Right hindlimb (tissue), 1 donor: ENCODE data around the gene PPIL3.
"Not testable (repeated sequence)": the region's sequence is repeated elsewhere in the genome, so short reads cannot be mapped to it uniquely, and the experiment has no call there.

Experiments used
- DNase-seq: peaks from one replicate; pipeline ENCODE4 v3.0.0-alpha.2; 2018

The PPIL3 gene

DNA sequence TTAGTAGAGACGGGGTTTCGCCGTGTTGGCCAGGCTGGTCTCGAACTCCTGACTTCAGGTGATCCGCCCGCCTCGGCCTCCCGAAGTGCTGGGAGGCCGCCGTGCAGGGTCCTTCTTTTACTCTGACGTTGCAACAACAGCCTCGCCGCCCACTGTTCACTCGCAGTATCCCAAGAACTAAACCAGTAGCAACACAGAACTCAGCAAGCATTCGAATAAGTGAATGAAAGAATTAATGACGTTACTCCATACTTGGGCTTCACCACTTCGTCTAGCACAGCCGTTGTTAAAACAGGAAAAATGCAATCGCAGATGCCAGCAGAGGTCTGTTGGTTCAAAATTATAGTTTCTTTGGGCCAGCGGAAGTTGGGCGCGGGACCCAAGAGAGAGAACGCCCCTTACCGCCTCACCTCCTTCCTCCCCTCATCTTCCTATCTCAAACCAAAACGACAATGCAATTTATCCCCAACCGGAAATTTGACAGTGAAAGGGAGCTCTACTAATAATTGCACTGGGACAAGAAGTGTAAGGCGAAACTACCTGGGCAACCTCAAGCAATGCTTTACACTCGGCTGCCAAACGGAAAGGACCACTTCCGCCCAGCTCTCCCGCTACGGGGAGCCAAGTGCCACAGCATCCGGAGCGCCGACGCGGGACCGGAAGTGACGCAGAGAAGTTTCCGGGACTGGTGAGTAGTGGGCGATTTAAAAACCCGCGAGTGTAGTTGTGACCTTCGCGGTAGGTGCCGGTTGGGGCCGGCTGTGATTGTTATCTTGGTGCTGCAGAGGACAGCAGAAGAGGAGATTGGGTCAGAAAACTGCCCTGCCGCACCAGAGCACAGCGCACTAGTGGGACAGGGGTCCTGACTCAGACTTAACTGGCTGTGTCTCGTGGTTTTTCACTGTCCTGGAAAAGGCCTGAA, at the start of gene PPIL3, which contains the start of gene NIF3L1:
PPIL3 (minus strand) TSS at position 374 of the 922 bp plus-strand sequence. CDS start 1,462 bp downstream, outside the sequence.
NIF3L1 (plus strand) TSS at position 668 of the 922 bp plus-strand sequence. CDS start 2,573 bp downstream, outside the sequence.
- DNase-seq = peak; percentile 97

DNA sequence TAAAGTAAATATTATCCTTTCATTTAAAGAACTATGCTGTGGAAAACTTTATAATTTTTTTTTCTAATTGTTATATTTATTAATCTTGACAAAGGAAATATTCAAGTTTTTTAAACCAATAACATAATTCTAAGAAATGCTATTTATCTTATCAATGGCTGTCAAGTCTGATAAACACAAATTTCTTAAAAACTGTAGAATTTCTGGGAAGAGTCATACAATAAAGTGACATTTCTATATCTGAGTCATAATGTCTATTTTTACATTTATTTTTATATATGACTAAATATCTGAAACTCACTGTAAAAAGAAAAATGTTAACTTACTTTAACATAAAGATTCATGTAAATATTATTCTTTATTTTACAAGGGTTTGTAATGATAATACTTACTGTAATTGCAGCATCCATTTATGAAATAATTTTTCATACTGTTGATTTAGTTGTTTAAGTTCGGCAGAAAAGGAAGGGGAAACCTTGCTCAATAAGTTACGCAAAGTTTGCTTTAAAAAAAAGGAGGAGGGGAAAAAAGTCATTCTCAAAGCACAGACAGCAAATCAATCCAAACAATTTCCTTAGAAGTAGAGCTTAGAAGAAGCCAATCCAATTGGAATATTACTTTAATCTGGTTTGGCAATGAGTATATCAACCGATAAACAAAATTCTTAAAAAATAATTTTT, 42.2 kb upstream of the PPIL3 start:
- DNase-seq = no peak

DNA sequence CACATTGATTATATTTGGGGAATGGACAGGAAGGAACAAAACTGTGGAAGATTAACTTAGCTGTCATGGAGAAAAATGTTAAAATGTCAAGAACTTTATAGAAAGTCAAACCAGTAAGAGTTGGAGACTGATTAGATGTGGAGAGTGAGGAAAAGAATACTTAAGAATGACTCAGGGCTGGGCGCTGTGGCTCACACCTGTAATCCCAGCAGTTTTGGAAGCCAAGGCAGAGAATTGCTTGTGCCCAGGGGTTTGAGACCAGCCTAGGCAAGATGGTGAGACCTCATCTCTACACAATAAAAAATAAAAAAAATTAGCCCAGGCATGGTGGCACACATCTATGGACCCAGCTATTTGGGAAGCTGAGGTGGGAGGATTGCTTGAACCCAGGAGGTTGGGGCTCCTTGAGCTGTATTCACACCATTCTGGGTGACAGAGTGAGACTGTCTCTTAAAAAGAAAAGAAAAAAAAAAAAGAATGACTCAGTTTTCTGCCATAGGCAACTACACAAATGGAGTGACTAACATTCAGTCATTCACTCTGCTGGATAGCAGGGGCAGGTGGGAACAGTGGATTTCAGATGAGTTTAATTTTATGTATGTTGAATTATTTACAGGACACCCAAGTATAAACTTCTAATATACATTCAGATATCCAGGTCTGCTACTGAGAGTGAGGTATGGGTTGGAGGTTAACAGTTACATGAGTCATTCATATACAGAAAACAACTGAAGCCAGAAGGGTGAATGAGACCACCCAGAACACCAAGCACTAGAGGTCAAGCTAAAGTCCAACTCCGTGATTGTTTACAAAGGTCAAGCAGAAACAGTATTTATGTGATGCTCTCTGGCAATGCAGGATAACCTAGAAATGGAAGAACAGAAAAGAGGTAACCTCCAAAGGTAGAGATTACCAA, 40.7 kb upstream of the PPIL3 start:
- no peak for DNase-seq

DNA sequence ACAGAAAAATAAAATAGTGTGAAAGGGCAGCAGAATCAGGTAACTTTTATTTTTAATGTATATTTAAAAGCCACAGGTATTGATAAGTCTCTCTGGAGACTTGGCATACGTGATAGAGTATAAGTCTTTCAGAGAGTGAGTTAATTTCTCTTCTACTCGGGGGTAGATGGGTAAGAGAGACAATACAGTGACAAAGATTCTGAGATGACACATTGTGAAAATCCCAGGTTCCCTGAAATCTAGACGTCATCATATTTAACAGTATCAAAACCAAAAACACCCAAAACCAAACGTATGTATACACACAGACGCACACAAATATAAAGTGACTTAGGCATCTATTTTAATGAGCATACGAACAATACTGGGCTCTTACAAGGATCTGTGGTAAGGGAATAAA, 33.6 kb upstream of the PPIL3 start:
- no peak for DNase-seq

DNA sequence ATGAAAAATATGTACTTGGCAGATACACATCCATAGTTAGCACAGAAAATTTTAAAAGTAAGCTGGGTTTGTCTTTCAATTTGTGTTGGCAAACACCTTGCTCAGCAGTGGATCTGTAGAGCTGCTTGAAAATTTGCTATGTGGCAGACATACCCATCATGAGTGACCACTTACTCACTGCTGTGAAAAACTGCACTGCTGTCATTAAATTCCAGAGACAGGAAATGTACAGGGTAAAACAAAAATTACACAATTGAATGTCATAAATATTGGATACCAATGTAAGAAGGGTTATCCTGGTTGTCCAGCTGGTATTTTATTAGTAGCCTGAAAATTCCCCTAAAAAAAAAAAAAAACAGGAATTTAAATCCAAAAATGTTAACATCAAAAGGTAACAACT, 24.8 kb upstream of the PPIL3 start:
- DNase-seq = no peak

DNA sequence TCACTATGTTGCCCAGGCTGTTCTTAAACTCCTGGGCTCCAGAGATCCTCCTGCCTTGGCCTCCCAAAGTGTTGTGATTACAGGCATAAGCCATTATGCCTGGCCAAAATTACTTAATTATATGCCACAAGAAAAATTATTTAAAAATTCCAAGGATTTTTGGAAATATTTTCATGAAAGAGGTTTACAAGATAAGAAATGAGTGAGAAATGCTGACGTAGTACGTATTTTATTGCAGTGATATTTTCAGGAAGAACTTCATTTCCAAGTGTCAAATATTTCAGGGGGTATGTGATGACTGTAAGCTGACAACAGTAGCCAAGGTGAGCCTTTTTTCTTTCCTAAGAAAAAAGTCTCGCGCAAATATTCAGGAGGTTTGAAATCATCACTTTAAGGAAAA, 21.1 kb upstream of the PPIL3 start:
- DNase-seq = no peak

DNA sequence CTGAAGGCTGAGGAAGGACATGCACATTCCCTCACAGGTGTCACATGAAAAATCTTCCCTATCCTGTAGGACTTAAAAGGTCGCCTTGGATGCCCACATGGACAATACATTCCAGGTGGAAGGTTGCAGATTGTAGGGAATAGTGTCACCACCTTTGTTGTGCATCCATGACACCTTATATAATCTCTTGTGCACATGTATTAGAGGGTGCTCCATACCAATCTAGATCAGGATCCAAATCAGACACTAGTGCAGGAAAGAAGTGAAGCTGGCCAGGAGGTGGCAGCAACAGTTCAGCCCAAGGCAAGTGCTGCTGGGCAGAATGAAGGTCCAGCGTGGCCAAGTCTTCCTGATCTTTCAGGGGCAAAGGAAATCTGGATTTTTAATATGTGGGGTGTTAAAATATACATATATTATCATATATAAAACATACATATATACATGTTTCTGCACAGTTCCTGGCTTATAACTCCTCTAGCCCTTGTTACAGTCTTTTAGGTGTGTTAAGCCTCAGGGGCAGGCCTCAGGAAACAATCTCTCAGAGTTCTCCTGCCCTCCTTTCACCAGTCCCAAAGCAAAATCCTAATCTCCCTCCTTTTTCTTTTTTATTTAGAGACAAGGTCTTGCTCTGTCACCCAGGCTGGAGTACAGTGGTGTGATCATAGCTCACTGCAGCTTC, 16.9 kb upstream of the PPIL3 start:
- peak; percentile 72 for DNase-seq

DNA sequence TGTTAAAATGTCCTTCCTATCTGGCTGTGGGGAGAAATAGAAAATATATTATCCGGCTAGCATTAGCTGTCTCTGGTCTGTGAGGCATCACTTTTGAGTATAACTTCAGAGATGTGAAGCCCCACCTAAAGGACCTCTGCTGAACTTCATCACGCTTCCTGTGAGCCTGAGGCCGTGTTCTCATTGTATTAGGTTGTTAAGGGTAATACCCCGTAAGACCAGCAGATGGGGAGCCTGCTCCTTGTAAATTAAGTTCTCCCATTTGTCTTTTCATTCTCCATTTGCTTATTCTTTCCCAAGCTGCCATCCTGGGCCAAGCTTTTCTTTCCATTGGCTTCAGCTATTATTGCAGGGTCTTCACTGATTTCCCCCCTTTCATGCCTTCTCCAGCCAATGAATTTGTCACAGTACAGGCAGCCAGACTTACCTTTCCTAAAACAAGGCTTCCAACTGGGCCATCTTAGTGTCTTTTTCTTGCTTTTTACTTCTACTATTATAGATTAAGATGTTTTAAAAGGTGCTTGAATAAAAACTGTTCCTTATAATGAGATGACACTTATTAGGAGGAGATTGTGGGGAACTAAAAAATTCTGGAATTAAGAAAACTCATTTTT, 12.7 kb upstream of the PPIL3 start:
- peak; percentile 70 for DNase-seq

DNA sequence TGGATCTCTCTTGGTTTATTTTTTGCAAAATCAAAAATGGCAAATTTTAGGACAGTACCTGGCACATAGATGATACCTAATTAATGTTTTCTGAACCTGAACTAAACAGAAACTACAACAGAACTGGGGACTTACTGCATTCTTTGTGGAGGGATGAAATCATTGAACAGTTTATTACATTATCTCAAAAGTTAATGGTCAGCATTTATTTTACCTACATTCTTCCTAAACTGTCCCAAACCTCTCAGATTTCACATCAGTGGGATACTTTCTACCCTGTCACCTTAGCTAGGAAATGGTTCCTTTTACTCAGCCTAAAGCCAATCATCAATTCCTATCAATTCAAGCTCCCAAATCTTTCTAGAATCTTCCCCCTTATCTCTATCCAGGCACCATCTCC, 10.6 kb upstream of the PPIL3 start:
- no peak for DNase-seq

DNA sequence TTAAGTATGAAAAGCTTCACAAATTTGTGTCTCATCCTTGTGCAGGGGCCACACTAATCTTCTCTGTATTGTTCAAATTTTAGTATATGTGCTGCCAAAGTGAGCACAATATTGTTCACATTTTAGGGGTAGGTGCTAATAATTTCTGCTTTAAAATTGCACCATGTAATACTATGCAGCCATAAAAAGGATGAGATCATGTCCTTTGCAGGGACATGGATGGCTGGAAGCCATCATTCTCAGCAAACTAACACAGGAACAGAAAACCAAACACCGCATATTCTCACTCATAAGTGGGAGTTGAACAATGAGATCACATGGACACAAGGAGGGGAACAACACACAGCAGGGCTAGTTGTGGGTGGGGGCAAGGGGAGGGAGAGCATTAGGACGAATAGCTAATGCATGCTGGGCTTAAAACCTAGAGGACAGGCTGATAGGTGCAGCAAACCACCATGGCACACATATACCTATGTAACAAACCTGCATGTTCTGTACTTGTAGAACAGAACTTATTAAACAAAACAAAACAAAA, 7.1 kb downstream of the PPIL3 start:
- DNase-seq = not testable (repeated sequence)

DNA sequence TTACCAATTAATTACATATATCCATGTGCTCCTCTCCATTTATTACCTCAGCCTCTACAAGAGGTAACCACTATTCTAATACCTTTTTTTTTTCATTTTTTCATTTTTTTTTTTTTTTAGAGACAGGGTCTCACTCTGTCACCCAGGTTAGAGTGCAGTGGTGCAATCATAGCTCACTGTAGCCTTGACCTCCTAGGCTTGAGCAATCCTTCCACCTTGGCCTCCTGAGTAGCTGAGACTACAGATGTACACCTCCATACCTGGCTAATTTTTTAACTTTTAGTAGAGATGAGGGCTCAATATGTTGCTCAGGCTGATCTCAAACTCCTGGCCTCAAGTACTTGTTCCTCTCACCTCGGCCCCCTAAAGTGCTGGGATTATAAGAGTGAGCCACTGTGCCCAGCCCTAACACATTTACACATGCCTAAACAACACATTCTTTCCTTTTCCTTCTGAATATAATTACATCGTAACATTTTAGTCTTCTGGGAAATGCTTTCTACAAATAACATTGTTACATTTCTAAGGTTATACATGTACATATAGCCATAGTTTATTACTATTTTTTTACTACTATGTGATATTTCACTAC, 10.5 kb downstream of the PPIL3 start:
- DNase-seq = no peak

DNA sequence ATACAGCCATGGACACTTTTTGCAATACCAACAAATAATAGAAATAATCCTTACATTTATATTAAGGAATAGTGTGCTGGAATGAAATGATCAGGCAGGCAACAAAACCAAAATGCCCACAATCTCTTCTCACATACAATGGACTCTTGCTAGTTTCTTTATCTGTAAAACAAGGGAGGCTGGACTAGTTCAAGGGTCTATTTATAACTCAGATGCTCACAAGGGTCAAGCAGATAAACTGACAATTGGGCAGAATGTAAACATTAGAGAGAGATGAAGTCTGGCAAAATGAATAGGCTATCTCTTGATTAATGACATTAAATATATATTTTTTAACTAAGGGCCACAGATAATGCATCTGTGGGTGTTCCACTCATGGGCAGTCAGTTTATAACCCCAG, 11.4 kb downstream of the PPIL3 start:
- DNase-seq = no peak

DNA sequence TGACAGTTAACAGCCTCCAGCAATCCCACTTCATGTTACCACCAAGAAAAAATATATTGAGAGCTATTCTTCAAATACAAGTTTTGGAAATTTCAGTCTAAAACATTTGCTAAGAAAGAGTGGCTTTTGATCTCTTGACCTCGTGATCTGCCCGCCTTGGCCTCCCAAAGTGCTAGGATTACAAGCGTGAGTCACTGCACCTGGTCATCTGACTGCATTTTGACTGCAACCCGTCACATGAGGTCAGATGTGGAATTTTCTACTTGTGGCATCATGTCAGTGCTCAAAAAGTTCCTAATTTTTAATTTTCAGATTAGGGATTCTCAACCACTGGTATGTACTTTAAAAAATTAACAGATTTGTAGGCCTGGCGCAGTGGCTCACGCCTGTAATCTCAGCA, 15.3 kb downstream of the PPIL3 start:
- no peak for DNase-seq

DNA sequence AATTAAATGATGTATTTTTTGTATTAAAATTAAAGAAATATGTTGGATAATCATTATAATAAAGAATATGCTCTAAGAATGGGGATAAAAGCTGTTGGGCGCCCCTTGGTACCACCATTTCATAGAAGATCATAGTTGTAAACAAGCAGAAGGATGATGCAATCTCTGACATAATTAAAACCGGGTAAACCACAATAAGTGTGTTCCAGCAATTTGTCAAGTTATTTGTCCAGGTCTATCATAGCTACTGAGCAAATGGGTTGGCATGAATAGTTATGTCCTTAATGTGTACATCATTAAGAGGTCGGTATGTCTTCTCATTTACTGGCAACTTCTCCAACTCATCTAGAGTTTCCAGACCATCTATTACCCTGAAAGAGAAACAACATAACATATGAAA, 17.7 kb downstream of the PPIL3 start:
- no peak for DNase-seq

DNA sequence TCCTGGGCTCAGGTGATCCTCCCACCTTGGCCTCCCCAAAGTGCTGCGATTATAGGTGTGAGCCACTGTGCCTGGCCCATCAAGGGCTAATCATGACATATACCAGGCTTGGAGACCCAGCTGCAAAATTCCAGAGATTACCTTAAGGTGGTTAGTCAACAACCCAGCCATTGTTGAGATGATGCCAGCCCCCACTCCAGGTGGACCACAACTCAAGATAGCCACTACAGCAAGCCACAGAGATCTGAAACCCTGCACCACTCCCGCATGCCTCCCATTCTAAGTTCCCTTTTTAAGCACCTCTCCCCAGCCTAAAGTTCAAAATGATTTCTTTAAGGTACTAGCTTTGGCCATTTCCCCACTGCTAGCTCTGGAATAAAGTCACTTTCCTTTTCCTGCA, 19.9 kb downstream of the PPIL3 start:
- no peak for DNase-seq

DNA sequence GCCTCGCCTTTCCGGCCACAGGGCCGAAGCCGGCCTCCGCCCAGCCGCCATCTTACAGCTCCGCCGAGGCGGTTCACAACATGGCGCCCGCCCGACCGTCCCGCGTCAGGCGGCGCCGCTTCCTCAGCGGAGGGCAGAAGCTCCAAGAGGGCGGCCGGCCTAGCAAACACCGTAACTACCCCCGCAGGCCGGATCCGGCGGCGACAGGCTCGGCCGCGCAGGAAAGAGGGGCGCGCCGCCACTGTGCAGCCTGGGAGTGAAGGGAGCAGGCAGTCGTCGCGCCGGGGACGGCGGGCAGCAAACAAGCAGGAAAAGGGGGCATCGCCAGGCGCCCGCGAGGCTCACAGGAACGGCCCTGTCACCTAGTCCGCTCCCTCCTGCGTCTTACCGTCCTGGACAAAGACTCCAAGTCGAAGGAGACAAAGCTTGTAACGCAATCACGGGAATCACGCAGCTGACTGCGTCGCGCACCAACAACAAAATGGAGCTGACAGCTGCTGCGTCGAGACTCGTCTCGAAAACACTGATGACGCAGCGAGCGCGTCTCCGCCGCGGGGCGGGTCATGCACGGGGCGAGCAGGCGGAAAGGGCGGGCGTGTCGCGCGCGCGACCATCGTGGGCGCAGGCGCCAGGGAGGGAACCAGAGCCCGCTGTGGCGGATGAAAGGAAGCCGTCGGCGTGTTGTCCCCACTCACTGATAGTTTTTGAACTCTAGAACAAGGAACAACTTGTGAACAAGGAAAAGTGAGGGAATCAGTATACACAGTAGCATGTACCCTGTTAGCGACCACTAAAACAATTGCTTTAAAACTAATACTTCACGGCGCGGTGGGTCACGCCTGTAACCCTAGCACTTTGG, 24.5 kb downstream of the PPIL3 start, which contains the start of gene CLK1:
CLK1 (minus strand) TSS at position 483 of the 859 bp plus-strand sequence. CDS start 2,796 bp downstream, outside the sequence.
- peak; percentile 98 for DNase-seq

DNA sequence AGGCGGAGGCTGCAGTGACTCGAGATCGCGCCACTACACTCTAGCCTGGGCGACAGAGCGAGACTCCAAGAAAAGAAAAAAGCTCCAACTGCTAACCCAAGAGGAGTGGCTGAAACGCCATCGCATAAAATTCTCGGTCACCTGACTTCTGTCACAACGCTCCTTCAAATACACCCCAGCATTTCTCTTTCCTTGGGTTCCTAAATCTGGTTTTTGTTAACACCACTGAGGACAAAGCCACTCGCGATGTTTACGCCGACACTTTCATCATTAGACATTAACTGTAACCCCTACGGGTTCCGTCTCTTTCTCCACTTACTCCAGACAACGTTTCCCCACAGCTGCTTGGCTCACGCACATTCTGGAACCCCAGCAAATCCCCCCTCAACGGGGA, 25.1 kb downstream of the PPIL3 start:
- DNase-seq = no peak

DNA sequence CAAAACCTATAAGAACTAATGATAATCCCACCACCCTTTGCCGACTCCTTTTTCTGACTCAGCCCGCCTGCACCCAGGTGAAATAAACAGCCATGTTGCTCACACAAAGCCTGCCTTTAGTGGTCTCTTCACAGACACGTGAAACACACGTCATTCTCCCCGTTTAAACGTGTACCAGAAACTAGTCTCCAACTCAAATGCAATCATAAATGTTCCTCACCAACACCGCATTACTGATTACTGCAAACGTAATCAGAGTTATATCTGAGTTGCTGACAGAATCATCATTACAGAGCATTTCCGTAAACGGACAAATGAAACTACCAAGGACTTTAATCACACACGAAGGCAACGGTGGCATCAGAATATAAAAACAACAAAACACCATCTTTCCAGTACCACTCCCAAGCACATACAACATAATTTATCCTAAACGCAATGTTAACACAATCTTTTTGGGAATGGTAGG, 26.3 kb downstream of the PPIL3 start:
- peak; percentile 34 for DNase-seq

DNA sequence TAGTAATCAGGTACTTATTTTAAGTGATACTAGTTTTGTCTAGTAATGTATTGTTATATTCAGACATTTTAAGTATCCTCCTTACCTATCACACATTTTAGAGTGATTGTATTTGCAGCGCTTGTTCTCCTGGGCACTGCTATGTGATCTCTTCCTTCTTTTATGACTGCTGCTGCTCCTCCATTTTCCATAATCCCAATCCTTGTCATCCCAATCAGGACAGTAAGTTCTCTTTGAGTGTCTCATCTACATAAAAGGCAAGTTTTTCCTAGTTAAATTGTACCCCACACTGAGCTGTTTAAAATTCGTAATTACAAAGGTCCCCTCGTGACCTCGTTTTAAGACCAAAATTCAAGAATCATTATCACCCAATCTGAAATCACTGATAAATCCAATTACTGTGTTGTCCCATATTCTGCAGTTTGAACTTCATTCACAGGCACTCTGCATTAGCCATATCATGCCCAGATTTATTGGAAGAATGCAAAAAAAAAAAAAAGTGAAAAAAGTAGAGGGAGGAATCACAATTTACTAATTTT, 27.2 kb downstream of the PPIL3 start:
- no peak for DNase-seq
